Fibroblast of the aortic adventitia (primary cell): ENCODE measurements around the gene LDAH. TPM values are rescaled to one million over a fixed set of nuclear protein-coding genes. Genes with fewer than 3 reads are reported as not detected.

Source experiments
- DNase-seq: peaks from one replicate; pipeline ENCODE4 v3.0.0-alpha.2; 2010; ENCODE audit warnings: low read depth
- H3K4me3 ChIP-seq: 2 replicates; pipeline ENCODE4 v1.5.1; 2011; ENCODE audit warnings: low read depth, mild to moderate bottlenecking, control low read depth, low read length, moderate library complexity
- total RNA-seq: library from RNA; depleted of rRNA; stranded (reverse); fragments of >200 nt; gene quantifications from 2 replicates; pipeline ENCODE4 v1.2.3, GENCODE V29; 2012; ENCODE audit warnings: low replicate concordance
- TF ChIP-seq, protein P1 (sequence below): IDR thresholded peaks from 2 replicates; pipeline ENCODE4 v1.5.1; 2011; ENCODE audit warnings: mild to moderate bottlenecking, low read length, control low read depth, inconsistent platforms; ENCODE audit not compliant: insufficient read depth

Gene LDAH
- total RNA-seq, 1 donor, result 21.8 TPM

DNA sequence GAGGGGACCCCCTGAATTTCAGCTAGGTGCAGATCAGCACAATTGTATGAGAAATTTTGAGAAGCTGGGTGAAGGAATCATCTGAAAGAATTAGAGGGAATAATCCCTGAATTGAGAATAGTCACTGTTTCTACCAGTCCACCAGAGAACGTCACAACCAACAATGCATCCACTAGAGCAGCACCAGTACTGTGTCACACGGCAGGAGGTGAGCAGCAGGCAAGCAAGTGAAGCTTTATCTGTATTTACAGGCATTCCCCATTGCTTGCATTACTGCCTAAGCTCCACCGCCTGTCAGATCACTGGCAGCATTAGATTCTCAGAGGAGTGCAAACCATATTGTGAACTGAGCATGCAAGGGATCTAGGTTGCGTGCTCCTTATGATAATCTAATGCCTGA is 115.3 kb downstream of the LDAH start:
- DNase-seq, result no peak
- no peak overlapping the region for H3K4me3 ChIP-seq
- TF ChIP-seq, protein P1, sequence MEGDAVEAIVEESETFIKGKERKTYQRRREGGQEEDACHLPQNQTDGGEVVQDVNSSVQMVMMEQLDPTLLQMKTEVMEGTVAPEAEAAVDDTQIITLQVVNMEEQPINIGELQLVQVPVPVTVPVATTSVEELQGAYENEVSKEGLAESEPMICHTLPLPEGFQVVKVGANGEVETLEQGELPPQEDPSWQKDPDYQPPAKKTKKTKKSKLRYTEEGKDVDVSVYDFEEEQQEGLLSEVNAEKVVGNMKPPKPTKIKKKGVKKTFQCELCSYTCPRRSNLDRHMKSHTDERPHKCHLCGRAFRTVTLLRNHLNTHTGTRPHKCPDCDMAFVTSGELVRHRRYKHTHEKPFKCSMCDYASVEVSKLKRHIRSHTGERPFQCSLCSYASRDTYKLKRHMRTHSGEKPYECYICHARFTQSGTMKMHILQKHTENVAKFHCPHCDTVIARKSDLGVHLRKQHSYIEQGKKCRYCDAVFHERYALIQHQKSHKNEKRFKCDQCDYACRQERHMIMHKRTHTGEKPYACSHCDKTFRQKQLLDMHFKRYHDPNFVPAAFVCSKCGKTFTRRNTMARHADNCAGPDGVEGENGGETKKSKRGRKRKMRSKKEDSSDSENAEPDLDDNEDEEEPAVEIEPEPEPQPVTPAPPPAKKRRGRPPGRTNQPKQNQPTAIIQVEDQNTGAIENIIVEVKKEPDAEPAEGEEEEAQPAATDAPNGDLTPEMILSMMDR, result no peak

DNA sequence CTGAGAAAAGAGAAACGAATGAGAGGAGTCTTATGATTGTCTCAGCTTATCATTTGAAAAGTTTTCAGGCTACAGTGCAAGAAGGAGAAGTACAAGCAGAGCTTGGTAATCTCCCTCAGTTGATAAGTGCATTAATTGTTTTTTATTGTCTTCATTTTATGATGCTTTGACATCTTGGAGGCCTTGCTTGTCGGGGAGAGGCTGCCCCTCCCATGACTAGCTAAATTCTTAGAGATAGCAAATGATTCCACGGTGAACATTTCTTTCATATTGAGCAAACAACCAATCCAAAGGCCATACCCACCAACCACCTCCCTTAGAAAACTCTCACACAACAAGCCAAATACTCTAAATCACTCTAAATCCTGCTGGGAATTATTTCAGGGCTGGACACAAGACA is 116.1 kb downstream of the LDAH start:
- TF ChIP-seq, protein P1, result no peak
- no peak for DNase-seq
- H3K4me3 ChIP-seq, result no peak overlapping the region

DNA sequence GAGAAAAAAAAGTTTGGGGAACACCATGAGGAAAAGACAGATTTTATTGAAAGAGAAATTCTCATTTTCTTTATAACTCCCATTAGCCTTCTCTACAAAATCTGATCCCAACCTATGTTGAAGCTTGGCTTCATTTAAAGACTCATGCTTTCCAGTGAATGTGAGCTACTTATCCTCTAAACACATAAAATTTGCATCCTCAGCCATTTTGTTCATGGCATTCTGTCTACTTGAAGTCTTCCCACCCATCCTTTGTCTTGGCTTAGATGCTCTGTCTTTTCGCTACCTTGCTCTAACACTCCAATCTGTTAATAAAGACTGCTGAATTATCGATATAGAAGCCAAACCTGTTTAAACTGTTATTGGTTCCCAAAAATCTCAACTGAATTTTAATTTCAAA is 116.7 kb downstream of the LDAH start:
- DNase-seq, result no peak
- no peak overlapping the region for H3K4me3 ChIP-seq
- TF ChIP-seq, protein P1, result no peak

DNA sequence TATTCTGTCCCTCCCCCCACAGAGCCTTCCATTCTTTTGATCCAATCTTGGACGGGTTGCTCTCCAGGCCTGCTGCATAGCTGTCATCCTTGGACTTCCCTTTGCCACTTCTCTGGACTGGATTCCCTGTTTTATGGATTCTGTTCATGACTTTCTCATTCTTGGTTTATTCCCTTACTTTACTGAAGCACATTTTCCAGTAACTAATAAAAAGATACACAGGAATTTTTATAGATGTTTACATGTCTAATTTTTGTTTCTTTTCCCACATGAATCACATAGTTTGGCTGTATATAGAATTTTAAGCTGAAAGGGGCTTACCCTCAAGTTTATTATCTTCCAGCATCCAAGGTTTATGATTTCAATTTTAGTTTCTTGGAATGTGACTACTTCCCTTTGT is 118.0 kb downstream of the LDAH start:
- DNase-seq, result no peak
- H3K4me3 ChIP-seq, result no peak overlapping the region
- TF ChIP-seq, protein P1, result no peak

DNA sequence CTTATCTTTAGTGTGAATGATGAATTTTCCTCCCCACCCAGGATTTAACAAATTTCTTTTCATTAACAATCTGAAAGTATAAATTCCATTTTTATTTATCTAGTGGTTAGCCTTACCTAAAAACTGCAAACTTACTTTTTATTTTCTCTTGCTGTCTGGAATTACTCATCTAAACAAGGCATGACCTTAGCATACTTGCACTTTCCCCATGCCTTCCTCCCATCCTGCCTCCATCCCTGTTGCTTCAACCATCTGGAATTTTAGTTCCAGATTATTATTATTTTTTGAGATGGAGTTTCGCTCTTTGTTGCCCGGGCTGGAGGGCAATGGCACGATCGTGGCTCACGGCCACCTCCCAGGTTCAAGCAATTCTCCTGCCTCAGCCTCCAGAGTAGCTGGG is 120.3 kb downstream of the LDAH start:
- TF ChIP-seq, protein P1, result no peak
- no peak overlapping the region for H3K4me3 ChIP-seq
- DNase-seq, result no peak

DNA sequence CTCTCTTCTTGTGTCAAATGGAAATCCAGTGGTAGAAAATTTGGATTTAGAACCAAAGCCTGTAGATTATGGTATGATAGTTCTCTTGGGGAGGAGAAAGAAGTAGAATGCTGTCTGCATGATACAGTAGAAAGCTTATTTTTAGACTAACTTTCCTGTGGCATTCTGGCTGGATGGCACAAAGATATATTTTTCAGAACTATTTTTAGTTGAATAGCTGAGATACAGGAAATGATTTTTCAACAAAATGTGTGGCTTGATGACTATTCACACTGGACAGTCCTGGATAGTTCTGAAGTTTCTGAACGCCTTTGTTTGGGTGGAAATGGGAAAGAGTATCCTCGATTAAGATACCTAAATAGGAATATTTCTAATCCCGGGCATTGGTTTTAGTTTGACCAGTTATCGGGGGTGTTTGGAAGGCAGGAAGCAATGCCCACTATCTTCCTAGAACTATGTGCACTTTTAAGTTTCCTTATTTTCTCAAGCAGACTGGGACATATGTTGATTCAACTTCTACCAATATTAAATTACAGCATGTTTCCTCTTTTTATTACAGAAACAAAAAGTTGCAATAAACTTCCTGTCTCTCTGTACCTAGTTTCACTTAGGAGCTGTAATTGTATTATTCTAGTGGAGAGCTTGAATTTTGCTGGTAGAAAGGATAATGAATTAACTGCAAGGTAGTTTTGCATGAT is 123.8 kb downstream of the LDAH start:
- H3K4me3 ChIP-seq, result no peak overlapping the region
- TF ChIP-seq, protein P1, result no peak
- DNase-seq, result no peak
